Midbrain (tissue), 1 donor: ENCODE data around the gene IFI30.
"Not testable (repeated sequence)": the region's sequence is repeated elsewhere in the genome, so short reads cannot be mapped to it uniquely, and the experiment has no call there.

ENCODE experiments used
- DNase-seq: peaks from one replicate; lab custom pipeline; 2025; lab: John Stamatoyannopoulos, UW

Gene IFI30

DNA sequence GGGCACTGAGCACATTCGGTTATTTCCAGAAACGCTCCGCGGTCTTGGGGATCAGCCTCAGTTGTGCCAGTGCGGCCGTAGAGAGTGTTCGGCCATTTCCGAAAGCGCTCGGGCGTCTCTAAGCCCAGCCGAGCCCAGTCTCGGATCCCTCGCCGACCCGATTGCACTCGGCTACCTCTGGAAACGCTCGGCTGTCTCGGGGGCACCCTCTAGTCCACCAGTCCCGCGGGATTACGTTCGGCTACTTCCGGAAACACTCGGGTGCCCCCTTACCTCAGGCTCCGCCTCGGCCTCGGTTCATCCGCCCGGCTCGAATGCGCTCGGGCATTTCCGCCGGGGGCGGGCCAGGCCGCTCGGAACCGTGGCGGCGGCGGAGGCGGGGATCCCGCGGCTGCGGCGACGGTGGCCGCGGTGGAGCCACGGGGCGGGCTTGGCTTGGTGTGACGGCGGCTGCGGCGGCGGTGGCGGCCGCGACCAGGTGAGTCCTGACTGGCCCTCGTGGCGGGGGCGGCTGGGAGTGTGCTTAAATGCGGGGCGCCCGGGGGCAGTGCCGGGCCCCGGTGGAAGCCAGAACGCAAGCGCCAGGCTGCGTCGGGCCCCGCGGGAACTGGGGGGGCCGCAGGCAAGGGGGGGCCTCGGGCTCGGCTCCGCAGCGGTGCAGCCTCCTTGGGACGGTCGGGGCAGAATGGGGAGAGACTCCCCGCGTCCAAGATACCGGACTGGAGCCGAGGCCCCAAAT is 20.6 kb upstream of the IFI30 start, which contains the start of gene PIK3R2:
Gene PIK3R2 (plus strand): TSS at position 347 of the 739 bp plus-strand sequence. CDS start 2,717 bp downstream, outside the sequence.
- peak; percentile 99 for DNase-seq

DNA sequence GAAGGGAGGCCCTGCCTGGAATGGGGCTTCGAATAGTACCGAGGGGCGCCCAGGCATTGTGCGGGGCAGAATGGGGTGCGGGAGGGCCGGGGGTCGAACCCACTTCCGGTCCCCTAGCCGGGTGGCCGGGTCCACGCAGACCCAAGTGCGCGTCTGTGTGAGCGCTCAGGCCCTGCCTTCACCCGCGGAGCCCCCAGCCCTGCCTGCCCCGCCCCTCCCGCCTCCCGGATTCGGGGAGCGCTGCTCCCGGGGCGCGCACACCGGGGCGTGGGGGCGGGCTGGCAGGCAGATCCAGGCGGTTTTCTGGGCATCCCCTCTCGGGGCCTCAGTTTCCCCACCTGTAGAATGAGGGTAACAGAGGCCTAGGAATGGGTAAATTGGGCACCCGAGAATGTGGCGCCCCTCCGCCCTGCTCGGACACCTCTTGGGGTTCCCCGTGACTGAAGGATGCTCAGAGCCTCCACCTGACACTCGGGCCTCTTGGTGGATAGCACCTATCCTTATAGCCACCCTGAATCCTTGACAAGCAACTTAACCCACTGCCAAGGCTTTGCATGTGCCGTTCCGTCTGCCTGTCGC is 20.0 kb upstream of the IFI30 start:
- DNase-seq = peak; percentile 34

GRCh38 chr19:18155095-18156087 is 18.2 kb upstream of the IFI30 start:
- no peak for DNase-seq

DNA sequence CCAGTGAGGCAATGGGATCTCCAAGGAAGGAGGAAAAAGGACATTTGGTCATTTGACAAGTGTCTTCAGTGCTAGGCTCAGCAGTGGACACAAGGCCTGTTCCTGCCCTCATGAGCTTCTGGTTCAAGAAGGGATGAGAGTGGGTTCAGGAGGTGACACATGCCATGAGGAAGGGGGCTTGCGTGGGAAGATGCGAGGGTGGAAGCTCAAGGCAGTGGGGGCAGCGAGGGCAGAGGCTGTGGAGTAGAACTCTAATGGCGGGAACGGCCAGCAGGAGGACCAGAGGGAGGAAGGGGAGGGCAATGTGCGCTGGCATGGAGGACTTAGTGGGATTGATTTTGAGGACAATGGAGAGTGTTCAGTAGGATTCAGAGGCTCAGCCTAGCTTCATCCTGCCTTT is 17.3 kb upstream of the IFI30 start:
- no peak for DNase-seq

GRCh38 chr19:18156841-18157464 is 16.7 kb upstream of the IFI30 start:
- peak; percentile 81 for DNase-seq

DNA sequence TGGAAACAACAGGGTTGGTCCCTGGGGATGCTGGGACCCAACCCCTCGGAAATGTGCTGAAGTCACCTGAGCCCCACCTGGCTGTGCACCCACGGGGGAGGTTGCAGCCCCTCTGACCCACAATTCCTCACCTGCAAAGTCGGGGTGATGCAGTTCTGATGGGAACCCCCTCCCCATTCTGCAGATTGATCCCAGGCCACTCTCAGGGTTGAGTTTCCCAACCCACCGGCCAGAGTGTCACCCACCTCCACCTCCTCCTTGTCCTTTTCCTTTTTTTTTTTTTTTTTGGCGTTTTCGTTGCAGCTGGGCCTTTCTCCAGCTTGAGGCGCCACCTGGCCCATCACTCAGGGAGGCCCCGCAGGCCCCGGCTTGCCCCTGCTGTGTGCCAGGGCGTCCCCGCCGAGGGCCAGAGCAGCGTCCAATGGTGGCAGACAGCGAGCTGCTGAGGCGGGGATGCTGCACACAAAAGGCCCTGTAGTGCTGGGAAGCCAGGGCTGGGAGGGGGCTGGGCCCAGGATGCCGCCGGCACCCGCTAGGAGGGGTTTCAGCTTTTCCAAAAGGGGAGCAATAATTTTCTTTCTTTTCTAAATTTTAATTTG is 16.0 kb upstream of the IFI30 start:
- peak; percentile 89 for DNase-seq

GRCh38 chr19:18158467-18158866 is 15.1 kb upstream of the IFI30 start:
- DNase-seq = no peak

DNA sequence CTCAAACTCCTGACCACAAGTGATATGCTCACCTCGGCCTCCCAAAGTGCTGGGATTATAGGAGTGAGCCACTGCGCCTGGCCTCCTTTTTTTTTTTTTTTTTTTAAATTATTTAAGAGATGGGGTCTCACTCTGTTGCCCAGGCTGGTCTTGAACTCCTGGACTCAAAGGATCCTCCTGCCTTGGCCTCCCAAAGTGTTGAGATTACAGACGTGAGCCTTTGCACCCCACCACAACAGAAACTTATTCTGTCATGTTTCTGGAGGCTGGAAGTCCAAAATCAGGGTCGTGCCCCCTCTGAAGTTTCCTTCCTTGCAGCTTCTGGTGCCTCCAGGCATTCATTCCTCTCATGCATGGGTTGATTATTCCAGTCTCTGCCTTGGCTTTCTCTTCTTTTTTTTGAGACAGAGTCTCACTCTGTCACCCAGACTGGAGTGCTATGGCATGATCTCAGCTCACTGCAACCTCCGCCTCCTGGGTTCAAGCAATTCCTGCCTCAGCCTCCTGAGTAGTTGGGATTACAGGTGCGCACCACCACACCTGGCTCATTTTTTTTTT is 14.5 kb upstream of the IFI30 start:
- not testable (repeated sequence) for DNase-seq

GRCh38 chr19:18159810-18160209 is 13.8 kb upstream of the IFI30 start:
- no peak for DNase-seq

DNA sequence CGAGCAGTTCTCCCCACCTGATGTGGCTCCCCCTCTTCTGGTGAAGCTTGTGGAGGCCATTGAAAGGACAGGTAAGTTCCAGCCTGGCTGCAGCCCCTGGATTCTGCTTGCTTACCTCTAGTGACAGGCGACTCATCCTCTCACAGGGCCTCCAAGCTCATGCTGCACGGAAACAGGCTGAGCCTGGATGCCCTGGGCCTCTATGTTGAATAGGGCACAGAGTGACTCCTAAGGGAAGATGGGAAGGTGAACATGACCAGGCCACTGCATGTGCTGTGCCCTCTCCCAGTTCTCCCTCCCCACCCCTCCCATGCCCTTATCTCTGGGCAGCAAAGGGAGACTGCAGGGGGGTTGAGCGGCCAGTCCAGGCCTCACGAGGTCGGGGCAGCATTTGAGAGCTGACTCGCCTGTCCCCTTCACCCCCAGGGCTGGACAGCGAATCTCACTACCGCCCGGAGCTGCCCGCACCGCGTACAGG is 13.1 kb upstream of the IFI30 start:
- DNase-seq = no peak

- DNase-seq = peak; percentile 75
Observed at GRCh38 chr19:18160971-18161635, 12.5 kb upstream of the IFI30 start.

- DNase-seq = no peak
Observed at GRCh38 chr19:18161636-18162002, 12.0 kb upstream of the IFI30 start.

DNA sequence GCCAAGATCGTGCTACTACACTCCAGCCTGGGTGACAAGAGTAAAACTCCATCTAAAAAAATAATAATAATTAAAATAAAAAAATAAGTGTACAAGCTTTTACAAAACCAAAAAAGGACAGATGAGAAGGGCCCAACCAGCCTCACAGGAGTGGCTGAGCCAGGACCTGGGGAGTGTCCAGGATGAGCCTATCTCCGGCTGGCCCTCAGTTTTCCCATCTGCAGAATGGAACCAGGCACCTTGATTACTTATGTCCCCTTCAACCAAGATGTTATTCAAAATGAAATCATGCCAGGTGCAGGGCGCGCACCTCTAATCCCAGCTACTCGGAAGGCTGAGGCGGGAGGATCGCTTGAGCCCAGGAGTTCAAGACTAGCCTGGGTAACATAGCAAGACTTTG is 9.5 kb upstream of the IFI30 start:
- no peak for DNase-seq

GRCh38 chr19:18165794-18166544 is 7.6 kb upstream of the IFI30 start:
- no peak for DNase-seq

- DNase-seq = no peak
Observed at GRCh38 chr19:18167011-18167410, 6.6 kb upstream of the IFI30 start.

DNA sequence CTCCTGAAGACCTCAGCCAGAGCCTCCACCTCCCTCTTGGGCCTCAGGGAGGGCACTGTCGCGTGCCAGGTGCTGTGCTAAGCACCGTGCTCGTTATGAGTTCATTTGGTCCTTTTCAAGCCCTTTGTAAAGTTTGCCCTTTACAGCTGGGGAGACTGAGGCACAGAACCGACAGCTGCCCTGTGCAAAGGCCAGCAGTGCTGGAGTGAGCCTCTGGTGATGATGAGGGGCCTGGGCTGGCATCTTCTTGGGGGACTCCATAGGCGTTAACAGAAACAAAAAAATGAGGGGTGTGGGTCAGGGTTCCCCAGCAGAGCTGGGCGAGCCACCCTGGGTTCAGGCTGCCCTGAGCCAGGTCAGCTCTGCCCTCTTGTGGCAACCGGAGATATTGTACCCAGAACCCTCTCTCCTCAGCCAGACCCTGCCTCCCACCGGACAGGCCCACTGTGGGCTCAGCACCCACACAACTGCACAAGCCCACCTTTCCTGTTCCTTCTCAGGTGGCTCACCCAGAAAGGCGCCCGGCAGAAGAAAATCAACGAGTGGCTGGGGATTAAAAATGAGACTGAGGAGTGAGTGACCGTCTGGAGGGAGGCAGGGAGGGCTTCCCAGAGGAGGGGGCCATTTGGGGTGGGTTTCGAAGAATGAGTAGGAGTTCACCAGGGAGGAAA is 5.5 kb upstream of the IFI30 start:
- DNase-seq = peak; percentile 13

DNA sequence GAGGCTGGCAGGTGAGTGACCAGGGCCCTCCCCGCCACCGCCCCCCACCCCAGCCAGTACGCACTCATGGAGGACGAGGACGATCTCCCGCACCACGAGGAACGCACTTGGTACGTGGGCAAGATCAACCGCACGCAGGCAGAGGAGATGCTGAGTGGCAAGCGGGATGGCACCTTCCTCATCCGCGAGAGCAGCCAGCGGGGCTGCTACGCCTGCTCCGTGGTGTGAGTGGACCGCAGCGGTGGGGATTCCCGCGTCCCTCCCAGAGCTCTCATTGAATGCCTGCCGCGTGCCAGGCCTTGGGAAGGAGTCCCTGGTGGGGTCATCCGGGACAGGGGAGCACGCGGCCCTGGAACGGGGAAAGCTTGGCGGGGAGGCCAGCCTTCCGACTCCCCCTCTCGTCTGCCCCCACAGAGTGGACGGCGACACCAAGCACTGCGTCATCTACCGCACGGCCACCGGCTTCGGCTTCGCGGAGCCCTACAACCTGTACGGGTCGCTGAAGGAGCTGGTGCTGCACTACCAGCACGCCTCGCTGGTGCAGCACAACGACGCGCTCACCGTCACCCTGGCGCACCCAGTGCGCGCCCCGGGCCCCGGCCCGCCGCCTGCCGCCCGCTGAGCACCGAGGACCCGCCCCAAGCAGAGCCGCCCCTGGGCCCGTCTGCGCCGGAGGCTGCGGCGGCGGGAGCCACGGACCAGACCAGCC is 4.8 kb upstream of the IFI30 start:
- DNase-seq = no peak

DNA sequence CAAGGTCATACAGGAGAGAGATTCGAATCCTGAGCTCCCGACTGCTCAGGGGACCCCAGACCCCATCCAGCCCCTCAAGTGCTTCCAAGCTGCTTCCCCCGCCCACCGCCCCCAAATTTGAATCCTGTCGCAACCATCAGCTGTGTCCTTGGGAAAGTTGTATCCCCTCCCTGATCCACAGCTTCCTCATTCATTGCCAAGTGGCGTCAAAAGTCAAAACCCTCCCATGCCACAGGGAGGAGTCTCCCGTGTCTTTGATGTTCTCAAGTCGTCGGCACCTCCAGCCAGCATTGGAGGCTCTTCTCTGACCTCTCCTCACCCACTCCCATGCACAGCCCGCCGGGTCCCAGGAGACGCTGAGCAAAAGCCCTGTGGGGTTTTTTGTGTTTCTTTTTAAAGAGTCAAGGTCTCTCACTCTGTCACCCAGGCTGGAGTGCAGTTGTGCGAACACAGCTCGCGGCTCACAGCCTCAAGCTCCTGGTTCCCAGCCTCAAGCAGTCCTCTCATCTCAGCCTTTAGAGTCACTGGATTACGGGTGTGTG is 2.8 kb upstream of the IFI30 start:
- DNase-seq = no peak
